CD14-positive monocyte (primary cell): ENCODE measurements around the gene TTC3. TPM values are rescaled to one million over a fixed set of nuclear protein-coding genes. Genes with fewer than 3 reads are reported as not detected.

ENCODE experiments used
- DNase-seq, 3 donors: peaks; one replicate each; pipeline ENCODE4 v3.0.0-alpha.2; 2011 to 2022
- H2AFZ ChIP-seq: 2 replicates; pipeline ENCODE4 v1.6.0; 2012; ENCODE audit warnings: mild to moderate bottlenecking, low read depth, low read length, inconsistent platforms; ENCODE audit not compliant: insufficient read depth, poor library complexity, severe bottlenecking
- H3K27ac ChIP-seq, 2 donors: 1 replicate in 1 of 2; 2 replicates in 1 of 2; pipeline ENCODE4 v1.5.1; 2012 to 2013; ENCODE audit warnings: low read length in 2 of 2, control low read depth in 1 of 2, inconsistent platforms in 1 of 2, low read depth in 1 of 2, mild to moderate bottlenecking in 1 of 2
- H3K27me3 ChIP-seq, 2 donors: one replicate each; pipeline versions ENCODE4 v1.6.0 to v1.6.1; 2011 to 2013; ENCODE audit warnings: low read length in 2 of 2; ENCODE audit not compliant: control insufficient read depth in 2 of 2, insufficient read depth in 2 of 2
- H3K36me3 ChIP-seq, 2 donors: replicated peaks in 1 of 2; 1 replicate in 1 of 2; 2 replicates in 1 of 2; pipeline versions ENCODE4 v1.5.1 to v1.6.1; 2012 to 2013; ENCODE audit warnings: low read length in 2 of 2, control low read depth in 1 of 2, inconsistent platforms in 1 of 2, mild to moderate bottlenecking in 1 of 2; ENCODE audit not compliant: insufficient read depth in 2 of 2, control insufficient read depth in 1 of 2
- H3K4me1 ChIP-seq, 2 donors: 1 replicate in 1 of 2; 2 replicates in 1 of 2; pipeline versions ENCODE4 v1.5.1 to v1.6.1; 2012 to 2013; ENCODE audit warnings: low read length in 2 of 2, control low read depth in 1 of 2, inconsistent platforms in 1 of 2, mild to moderate bottlenecking in 1 of 2, moderate library complexity in 1 of 2; ENCODE audit not compliant: insufficient read depth in 2 of 2, control insufficient read depth in 1 of 2
- H3K4me2 ChIP-seq: replicated peaks from 2 replicates; pipeline ENCODE3; 2012; ENCODE audit warnings: low read length, moderate library complexity, mild to moderate bottlenecking; ENCODE audit not compliant: poor library complexity, severe bottlenecking; ENCODE audit errors: extremely low read depth
- H3K4me3 ChIP-seq, 3 experiments: fragments of 200-600 bp in 1 of 3; sonication (generic) in 1 of 3; replicated peaks in 1 of 3; 1 replicate in 2 of 3; 2 replicates in 1 of 3; pipeline ENCODE4 v1.5.1; 2011 to 2013; ENCODE audit warnings: low read length in 3 of 3, mild to moderate bottlenecking in 3 of 3, control low read depth in 2 of 3, low read depth in 2 of 3, inconsistent platforms in 1 of 3, moderate library complexity in 1 of 3
- H3K79me2 ChIP-seq: 2 replicates; pipeline ENCODE4 v1.6.0; 2012; ENCODE audit warnings: mild to moderate bottlenecking, control low read depth, inconsistent platforms, low read length, moderate library complexity; ENCODE audit not compliant: insufficient read depth
- H3K9ac ChIP-seq: 2 replicates; pipeline ENCODE4 v1.6.0; 2017; ENCODE audit warnings: low read length, mild to moderate bottlenecking; ENCODE audit not compliant: insufficient read depth, poor library complexity, severe bottlenecking
- H3K9me3 ChIP-seq, 2 donors: replicated peaks in 1 of 2; 1 replicate in 1 of 2; 2 replicates in 1 of 2; pipeline versions ENCODE4 v1.5.1 to v1.6.1; 2012 to 2013; ENCODE audit warnings: low read length in 2 of 2, control low read depth in 1 of 2; ENCODE audit not compliant: control insufficient read depth in 1 of 2, insufficient read depth in 1 of 2
- H4K20me1 ChIP-seq: 2 replicates; pipeline ENCODE4 v1.6.0; 2012; ENCODE audit warnings: mild to moderate bottlenecking, low read length, control low read depth, moderate library complexity; ENCODE audit not compliant: insufficient read depth
- H3K27ac Mint-ChIP-seq, 7 donors: one replicate each; pipeline ENCODE4 v1.8.0; 2020; ENCODE audit warnings: mild to moderate bottlenecking in 7 of 7, mixed read lengths in 7 of 7, moderate library complexity in 6 of 7, inconsistent platforms in 2 of 7
- H3K27me3 Mint-ChIP-seq, 3 donors: one replicate each; pipeline ENCODE4 v1.8.0; 2021 to 2022; ENCODE audit warnings: low read depth in 3 of 3, mild to moderate bottlenecking in 3 of 3, mixed read lengths in 3 of 3, moderate library complexity in 3 of 3, inconsistent platforms in 1 of 3
- H3K36me3 Mint-ChIP-seq, 2 donors: one replicate each; pipeline ENCODE4 v1.8.0; 2020; ENCODE audit warnings: mixed read lengths in 2 of 2, inconsistent platforms in 1 of 2, mild to moderate bottlenecking in 1 of 2
- H3K4me1 Mint-ChIP-seq: one replicate; pipeline ENCODE4 v1.8.0; 2020; ENCODE audit warnings: mild to moderate bottlenecking, mixed read lengths
- H3K4me3 Mint-ChIP-seq, 2 donors: one replicate each; pipeline ENCODE4 v1.8.0; 2020; ENCODE audit warnings: mild to moderate bottlenecking in 2 of 2, mixed read lengths in 2 of 2, moderate library complexity in 1 of 2
- H3K9me3 Mint-ChIP-seq, 7 donors: one replicate each; pipeline ENCODE4 v1.8.0; 2020 to 2022; ENCODE audit warnings: mixed read lengths in 7 of 7, mild to moderate bottlenecking in 6 of 7, moderate library complexity in 6 of 7, inconsistent platforms in 2 of 7
- WGBS: methylation state at CpG from one replicate; pipeline ENCODE4 v1.1.5; 2013; ENCODE audit warnings: missing lambda C conversion rate; ENCODE audit not compliant: insufficient coverage; 5-methylcytosine and 5-hydroxymethylcytosine counted together
- intact Hi-C, 2 donors: fragments of 100-400 bp; cut with micrococcal nuclease; formaldehyde crosslinking; loops; one replicate each; pipeline versions ENCODE4 v1.15.0 to v1.15.1; 2023
- polyA plus RNA-seq, 3 donors: library from polyadenylated mRNA; depleted of rRNA in 1 of 3; unstranded in 2 of 3; stranded (reverse) in 1 of 3; fragments of 300-500 nt in 2 of 3; fragments of >200 nt in 1 of 3; fragmentation: Illumina TruSeq in 2 of 3; gene quantifications; 1 replicate in 2 of 3; 2 replicates in 1 of 3; pipeline ENCODE4 v1.2.3, GENCODE V29; 2012 to 2021
- TF ChIP-seq, protein P1 (sequence below): fragments of 200-600 bp; IDR thresholded peaks from one replicate; pipeline ENCODE4 v1.8.0; 2022; ENCODE audit warnings: antibody characterized with exemption, mild to moderate bottlenecking

TTC3 gene
- polyA plus RNA-seq, 3 donors, result 9.6 to 35.4 (median 17.9) TPM

DNA sequence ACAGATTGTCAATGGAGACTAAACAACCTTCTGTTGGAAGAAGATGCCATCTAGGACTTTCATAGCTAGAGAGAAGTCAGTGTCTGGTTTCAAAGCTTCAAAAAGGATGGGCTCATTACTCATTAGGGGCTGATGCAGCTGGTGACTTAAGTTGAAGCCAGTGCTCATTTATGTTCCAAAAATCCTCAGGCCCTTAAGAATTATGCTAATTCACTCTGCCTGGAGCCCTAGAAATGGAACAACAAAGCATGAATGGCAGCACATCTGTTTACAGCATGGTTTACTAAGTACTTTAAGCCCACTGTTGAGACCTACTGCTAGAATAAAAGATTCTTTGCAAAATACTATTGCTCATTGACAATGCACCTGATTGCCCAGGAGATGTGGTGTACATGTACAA is 63.7 kb downstream of the TTC3 start:
- no peak overlapping the region for H3K27ac ChIP-seq
- H3K27ac Mint-ChIP-seq, result no peak overlapping the region

DNA sequence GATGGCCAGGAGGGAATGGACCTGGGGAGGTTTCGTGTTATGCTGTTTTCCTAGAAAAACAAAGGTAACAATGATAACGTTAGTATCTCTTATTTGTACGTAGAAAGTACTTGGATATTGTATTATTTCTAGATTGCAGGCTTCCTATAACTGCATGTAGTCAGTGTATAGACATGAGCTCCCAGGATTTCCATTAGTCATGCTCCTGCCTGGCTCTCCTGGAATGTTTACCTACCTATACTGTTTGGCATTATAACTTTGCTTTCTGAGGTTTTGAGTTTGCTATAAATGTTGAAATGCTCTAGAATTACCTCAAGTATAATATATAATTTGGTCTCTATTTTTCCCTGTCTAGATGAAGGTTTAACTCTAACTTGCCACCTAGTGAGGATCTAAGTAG is 66.1 kb downstream of the TTC3 start:
- Histone ChIP-seq H3K79me2 (no peaks in the 10 kb centered on the region), H3K36me3 (peaks cover 50 to 70% of the 10 kb centered on the region in 2 donors), H3K27ac (no peak overlapping the region), H2AFZ (no peak overlapping the region), H3K27me3 (no peaks in the 10 kb centered on the region), H3K9ac (no peak overlapping the region), H3K4me1 (no peaks in the 10 kb centered on the region), H3K4me3 (no peak overlapping the region), H4K20me1 (no peaks in the 10 kb centered on the region), H3K9me3 (no peaks in the 10 kb centered on the region), H3K4me2 (no peak overlapping the region)
- 100% methylated on average over 1 of the region's 3 CpGs for WGBS
- DNase-seq, result no peak
- TF ChIP-seq, protein P1, sequence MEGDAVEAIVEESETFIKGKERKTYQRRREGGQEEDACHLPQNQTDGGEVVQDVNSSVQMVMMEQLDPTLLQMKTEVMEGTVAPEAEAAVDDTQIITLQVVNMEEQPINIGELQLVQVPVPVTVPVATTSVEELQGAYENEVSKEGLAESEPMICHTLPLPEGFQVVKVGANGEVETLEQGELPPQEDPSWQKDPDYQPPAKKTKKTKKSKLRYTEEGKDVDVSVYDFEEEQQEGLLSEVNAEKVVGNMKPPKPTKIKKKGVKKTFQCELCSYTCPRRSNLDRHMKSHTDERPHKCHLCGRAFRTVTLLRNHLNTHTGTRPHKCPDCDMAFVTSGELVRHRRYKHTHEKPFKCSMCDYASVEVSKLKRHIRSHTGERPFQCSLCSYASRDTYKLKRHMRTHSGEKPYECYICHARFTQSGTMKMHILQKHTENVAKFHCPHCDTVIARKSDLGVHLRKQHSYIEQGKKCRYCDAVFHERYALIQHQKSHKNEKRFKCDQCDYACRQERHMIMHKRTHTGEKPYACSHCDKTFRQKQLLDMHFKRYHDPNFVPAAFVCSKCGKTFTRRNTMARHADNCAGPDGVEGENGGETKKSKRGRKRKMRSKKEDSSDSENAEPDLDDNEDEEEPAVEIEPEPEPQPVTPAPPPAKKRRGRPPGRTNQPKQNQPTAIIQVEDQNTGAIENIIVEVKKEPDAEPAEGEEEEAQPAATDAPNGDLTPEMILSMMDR, result no peak
- intact Hi-C loops, result no loop called here
- no peak overlapping the region for H3K4me3 Mint-ChIP-seq
- H3K36me3 Mint-ChIP-seq, result peaks cover 61 to 62% of the 10 kb centered on the region in 2 donors
- no peaks in the 10 kb centered on the region for H3K4me1 Mint-ChIP-seq
- peaks cover 0 to 6% (median 0%) of the 10 kb centered on the region in 7 donors for H3K9me3 Mint-ChIP-seq
- no peaks in the 10 kb centered on the region for H3K27me3 Mint-ChIP-seq
- no peak overlapping the region for H3K27ac Mint-ChIP-seq

More for the DNA sequence above, 63.7 kb downstream of the TTC3 start:
- H3K36me3 ChIP-seq, result peaks cover 55 to 88% of the 10 kb centered on the region in 2 donors
- TF ChIP-seq, protein P1, result no peak
- Mint-ChIP-seq H3K36me3 (peaks cover 63% of the 10 kb centered on the region in 2 donors), H3K4me1 (no peaks in the 10 kb centered on the region), H3K27me3 (no peaks in the 10 kb centered on the region), H3K9me3 (peaks cover 0 to 5% (median 0%) of the 10 kb centered on the region in 7 donors), H3K4me3 (no peak overlapping the region)
- H3K79me2 ChIP-seq, result no peaks in the 10 kb centered on the region
- H3K4me3 ChIP-seq, result no peak overlapping the region
- DNase-seq, result no peak
- H3K9ac ChIP-seq, result no peak overlapping the region
- no peaks in the 10 kb centered on the region for H3K27me3 ChIP-seq
- H2AFZ ChIP-seq, result no peak overlapping the region
- intact Hi-C loops, result no loop called here
- no peaks in the 10 kb centered on the region for H3K9me3 ChIP-seq
- no peaks in the 10 kb centered on the region for H3K4me1 ChIP-seq
- no peak overlapping the region for H3K4me2 ChIP-seq
- no peaks in the 10 kb centered on the region for H4K20me1 ChIP-seq
